Measurements from ENCODE around the gene MAP2K5.
A peak's percentile ranks its signal among the peaks of the same experiment; 100 is the strongest.

Gene MAP2K5

DNA sequence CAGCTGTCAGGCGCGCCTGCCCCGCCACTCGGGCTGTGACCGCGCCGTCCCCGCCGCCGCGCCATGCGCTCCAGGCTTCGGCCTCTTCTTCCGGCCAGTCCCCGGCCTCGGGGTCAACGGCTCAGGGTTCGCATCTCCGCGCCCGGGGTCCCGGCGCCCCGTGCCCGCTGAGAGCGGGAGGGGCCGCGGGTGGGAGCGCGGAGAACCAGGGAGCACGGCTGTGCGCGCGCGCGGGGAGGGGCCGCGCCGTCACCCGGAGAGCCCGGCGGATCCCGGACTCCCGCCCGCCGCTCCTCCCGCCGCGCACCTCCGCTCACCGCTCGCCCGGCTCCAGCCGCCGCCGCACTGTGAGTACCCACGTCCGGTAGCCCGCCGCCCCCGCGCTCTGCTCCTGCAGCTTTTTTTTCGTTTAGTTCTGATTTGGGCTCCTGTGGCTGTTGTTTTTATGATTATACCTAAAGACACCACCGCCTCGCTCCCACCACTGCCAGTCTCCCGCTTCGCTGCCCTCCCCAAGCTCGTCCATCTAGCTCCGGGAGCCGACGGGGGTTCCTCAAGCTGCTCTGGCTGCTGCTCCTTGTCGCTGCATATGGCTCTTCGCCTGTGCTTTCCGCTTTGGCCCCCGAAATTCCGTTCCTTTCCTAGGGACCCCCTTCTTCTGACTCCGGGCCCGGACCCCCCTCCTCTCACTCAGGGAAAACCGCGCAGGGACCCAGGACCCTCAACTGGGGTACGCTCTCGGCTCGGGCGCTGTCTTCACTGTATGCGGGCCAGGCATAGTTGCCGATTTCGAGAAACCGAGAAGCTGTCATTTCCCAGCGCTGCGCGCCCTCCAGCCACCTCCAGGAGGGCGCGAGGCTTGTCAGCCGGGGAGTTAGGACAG is 281.1 kb downstream of the MAP2K5 start:
- TF ChIP-seq, protein P1, sequence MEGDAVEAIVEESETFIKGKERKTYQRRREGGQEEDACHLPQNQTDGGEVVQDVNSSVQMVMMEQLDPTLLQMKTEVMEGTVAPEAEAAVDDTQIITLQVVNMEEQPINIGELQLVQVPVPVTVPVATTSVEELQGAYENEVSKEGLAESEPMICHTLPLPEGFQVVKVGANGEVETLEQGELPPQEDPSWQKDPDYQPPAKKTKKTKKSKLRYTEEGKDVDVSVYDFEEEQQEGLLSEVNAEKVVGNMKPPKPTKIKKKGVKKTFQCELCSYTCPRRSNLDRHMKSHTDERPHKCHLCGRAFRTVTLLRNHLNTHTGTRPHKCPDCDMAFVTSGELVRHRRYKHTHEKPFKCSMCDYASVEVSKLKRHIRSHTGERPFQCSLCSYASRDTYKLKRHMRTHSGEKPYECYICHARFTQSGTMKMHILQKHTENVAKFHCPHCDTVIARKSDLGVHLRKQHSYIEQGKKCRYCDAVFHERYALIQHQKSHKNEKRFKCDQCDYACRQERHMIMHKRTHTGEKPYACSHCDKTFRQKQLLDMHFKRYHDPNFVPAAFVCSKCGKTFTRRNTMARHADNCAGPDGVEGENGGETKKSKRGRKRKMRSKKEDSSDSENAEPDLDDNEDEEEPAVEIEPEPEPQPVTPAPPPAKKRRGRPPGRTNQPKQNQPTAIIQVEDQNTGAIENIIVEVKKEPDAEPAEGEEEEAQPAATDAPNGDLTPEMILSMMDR (IDR thresholded peaks at IDR 0.05; ENCODE audit: low read depth, low read length), result no peak
- no peak for DNase-seq (ENCODE audit: low read depth, low spot score)
- in situ Hi-C loops (cut with HindIII; ENCODE audit: low sequenced_read_pairs), result no loop called here
- no peak overlapping the region for H3K4me3 ChIP-seq (ENCODE audit: low read depth, low read length)

DNA sequence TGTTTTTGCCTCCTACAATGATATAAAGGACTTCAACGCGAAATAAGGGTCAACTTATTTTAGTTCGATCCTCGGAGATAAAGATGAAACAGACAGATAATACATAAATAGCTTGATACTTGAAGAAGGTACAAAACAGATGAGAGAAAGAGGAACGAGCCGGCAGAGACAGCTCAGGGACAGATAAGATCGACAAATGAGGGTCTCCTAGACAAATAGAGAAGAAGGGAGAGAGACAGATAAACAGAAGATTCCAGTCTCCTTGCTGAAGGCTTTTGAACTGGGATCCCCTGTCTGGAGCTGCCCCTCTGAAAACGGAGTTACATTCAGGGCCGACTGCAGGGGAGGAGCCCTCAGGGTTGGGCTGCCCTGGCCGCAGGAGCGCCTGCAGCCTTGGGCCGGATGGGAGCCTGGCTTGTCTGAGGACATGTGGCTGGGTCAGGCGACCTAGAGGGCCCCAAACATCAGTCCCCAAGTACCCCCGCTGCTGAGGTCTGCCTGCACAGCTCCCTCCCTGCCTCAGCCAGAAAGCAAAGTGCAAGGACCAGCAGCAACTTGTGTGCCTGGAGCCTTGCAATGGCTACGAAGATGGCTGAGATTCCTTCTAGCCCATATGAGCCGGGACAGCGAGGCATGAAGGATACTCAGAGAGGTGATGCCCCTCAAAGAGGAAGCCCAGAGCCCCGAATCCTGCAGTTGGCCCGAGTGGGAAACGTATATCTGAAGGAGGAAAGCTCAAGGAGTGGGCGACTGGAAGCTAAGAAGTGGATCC is 281.9 kb downstream of the MAP2K5 start:
- H3K4me3 ChIP-seq (ENCODE audit: low read depth, low read length), result no peak overlapping the region
- no peak for DNase-seq (ENCODE audit: low read depth, low spot score)
- in situ Hi-C loops (cut with HindIII; ENCODE audit: low sequenced_read_pairs), result no loop called here
- TF ChIP-seq, protein P1 (IDR thresholded peaks at IDR 0.05; ENCODE audit: low read depth, low read length), result no peak

DNA sequence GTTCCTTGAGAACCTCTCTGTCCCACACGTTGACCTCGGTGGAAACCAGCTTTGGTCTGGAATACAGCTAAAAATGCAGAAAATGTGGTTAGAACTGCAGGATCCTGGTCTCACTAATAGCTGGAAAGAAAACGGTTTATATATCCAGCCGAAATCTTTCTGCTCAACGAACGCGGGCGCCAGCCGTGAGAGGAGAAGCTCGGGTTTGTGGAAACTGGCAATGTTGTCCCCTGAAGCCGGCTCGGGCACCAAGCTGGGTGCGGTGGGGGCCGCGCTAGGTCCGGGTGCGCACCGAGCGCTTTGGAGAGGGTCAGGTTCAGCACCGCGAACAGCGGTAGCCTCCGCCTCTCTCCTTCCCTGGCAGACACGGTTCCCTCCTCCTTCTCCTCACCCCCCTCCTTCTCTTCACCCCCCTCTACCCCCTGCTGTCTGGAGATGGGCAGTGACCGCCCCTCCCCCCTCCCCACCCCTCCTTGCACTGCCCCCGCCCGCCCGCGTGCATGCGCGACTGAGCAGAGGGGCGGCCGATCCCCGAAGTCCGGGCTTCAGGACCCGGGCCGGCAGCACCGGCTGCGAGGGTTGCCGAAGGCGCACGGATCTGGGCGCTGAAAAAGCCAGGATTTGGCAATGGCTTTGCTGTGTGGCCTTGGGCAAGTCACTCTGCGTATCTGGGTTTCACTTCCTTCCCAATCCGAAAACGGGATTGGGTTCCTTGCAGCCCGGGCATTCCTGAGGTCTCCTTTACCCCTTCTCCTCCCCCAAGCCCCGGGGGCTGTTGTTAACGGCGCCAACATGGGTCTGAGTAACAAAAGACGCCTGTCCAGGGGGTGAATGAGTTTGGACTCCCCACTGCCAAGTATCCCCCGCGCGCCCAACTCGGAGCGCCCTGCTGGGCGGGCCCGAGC is 282.7 kb downstream of the MAP2K5 start, which contains the start of gene SKOR1:
SKOR1 (plus strand) TSS at position 534 of the 905 bp plus-strand sequence; CDS start at position 628, 94 bp downstream.
- TF ChIP-seq, protein P1 (IDR thresholded peaks at IDR 0.05; ENCODE audit: low read depth, low read length), result no peak
- H3K4me3 ChIP-seq (ENCODE audit: low read depth, low read length), result no peak within 1 kb of the TSS
- in situ Hi-C loops (cut with HindIII; ENCODE audit: low sequenced_read_pairs), result no loop called here
- peak; percentile 26 for DNase-seq (ENCODE audit: low read depth, low spot score)

DNA sequence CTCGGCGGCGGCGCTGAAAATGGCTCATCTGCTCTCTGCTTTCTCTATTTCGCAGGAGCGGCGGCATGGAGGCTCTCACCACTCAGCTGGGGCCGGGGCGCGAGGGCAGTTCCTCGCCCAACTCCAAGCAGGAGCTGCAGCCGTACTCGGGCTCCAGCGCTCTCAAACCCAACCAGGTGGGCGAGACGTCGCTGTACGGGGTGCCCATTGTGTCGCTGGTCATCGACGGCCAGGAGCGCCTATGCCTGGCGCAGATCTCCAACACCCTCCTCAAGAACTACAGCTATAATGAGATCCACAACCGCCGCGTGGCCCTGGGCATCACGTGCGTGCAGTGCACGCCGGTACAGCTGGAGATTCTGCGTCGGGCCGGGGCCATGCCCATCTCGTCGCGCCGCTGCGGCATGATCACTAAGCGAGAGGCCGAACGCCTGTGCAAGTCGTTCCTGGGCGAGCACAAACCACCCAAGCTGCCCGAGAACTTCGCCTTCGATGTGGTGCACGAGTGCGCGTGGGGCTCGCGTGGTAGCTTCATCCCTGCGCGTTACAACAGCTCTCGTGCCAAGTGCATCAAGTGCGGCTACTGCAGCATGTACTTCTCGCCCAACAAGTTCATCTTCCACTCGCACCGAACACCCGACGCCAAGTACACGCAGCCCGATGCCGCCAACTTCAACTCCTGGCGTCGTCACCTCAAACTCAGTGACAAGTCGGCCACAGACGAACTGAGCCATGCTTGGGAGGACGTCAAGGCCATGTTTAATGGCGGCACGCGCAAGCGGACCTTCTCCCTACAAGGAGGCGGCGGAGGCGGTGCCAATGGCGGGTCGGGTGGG is 283.6 kb downstream of the MAP2K5 start:
- TF ChIP-seq, protein P1 (IDR thresholded peaks at IDR 0.05; ENCODE audit: low read depth, low read length), result no peak
- in situ Hi-C loops (cut with HindIII; ENCODE audit: low sequenced_read_pairs), result no loop called here
- no peak for DNase-seq (ENCODE audit: low read depth, low spot score)
- H3K4me3 ChIP-seq (ENCODE audit: low read depth, low read length), result no peak overlapping the region

DNA sequence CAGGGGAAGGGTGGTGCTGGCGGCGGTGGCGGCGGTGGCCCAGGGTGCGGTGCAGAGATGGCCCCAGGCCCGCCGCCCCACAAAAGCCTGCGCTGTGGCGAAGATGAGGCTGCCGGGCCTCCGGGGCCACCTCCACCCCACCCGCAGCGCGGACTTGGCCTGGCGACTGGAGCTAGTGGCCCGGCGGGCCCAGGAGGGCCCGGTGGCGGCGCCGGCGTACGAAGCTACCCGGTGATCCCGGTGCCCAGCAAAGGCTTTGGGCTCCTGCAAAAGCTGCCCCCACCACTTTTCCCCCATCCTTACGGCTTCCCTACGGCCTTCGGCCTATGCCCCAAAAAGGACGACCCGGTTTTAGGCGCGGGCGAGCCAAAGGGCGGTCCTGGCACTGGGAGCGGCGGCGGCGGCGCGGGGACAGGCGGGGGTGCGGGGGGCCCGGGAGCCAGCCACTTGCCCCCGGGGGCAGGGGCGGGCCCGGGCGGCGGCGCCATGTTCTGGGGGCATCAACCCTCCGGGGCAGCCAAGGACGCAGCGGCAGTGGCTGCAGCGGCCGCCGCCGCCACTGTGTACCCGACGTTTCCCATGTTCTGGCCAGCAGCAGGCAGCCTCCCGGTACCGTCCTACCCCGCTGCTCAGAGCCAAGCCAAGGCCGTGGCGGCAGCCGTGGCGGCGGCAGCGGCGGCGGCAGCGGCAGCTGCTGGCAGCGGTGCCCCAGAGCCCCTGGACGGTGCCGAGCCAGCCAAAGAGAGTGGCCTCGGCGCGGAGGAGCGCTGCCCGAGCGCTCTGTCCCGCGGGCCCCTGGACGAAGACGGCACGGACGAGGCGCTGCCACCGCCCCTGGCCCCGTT is 284.4 kb downstream of the MAP2K5 start:
- DNase-seq (ENCODE audit: low read depth, low spot score), result no peak
- in situ Hi-C loops (cut with HindIII; ENCODE audit: low sequenced_read_pairs), result no loop called here
- H3K4me3 ChIP-seq (ENCODE audit: low read depth, low read length), result no peak overlapping the region
- TF ChIP-seq, protein P1 (IDR thresholded peaks at IDR 0.05; ENCODE audit: low read depth, low read length), result no peak
